SK-N-SH treated with all-trans-retinoic acid at 6 μM for 48 hours (cell line): ENCODE data around the gene SRCAP.

ENCODE experiments used
- ATAC-seq: fragments of 200-7000 bp; cut with Tn5 transposase; 3 replicates; pipeline ENCODE4 v1.9.1; 2020; ENCODE audit warnings: mild to moderate bottlenecking, moderate library complexity
- ARNTL ChIP-seq: fragments of 450-650 bp; formaldehyde crosslinking; IDR thresholded peaks from 2 replicates; pipeline ENCODE4 v1.5.0; 2020; ENCODE audit warnings: low read depth, mild to moderate bottlenecking, moderate library complexity, borderline replicate concordance
- BACH2 ChIP-seq: fragments of 250-450 bp; sonication (Bioruptor Pico); IDR thresholded peaks from 2 replicates; pipeline ENCODE4 v1.9.0; 2021; ENCODE audit warnings: mild to moderate bottlenecking, borderline replicate concordance
- CSDC2 ChIP-seq: fragments of 250-450 bp; sonication (Bioruptor Pico); IDR thresholded peaks from 2 replicates; pipeline ENCODE4 v1.5.0; 2020; ENCODE audit warnings: mild to moderate bottlenecking, moderate library complexity
- ESRRG ChIP-seq: fragments of 250-450 bp; sonication (Bioruptor Pico); IDR thresholded peaks from 2 replicates; pipeline ENCODE4 v1.6.1; 2021; ENCODE audit warnings: mild to moderate bottlenecking
- GLIS3 ChIP-seq: fragments of 250-450 bp; sonication (Bioruptor Pico); IDR thresholded peaks from 2 replicates; pipeline ENCODE4 v1.5.0; 2020; ENCODE audit warnings: mild to moderate bottlenecking, moderate library complexity
- OSR1 ChIP-seq: fragments of 250-450 bp; sonication (Bioruptor Pico); IDR thresholded peaks from 2 replicates; pipeline ENCODE4 v1.8.0; 2022; ENCODE audit warnings: moderate library complexity, mild to moderate bottlenecking, inconsistent platforms
- PATZ1 ChIP-seq: fragments of 250-450 bp; sonication (Bioruptor Pico); IDR thresholded peaks from 2 replicates; pipeline ENCODE4 v1.8.0; 2020; ENCODE audit warnings: mild to moderate bottlenecking, moderate library complexity, borderline replicate concordance
- PPARA ChIP-seq: fragments of 250-450 bp; sonication (Bioruptor Pico); IDR thresholded peaks from 2 replicates; pipeline ENCODE4 v1.5.0; 2020; ENCODE audit warnings: mild to moderate bottlenecking, borderline replicate concordance
- RARB ChIP-seq: fragments of 250-450 bp; sonication (Bioruptor Pico); IDR thresholded peaks from 2 replicates; pipeline ENCODE4 v1.8.0; 2021; ENCODE audit warnings: mild to moderate bottlenecking, moderate library complexity
- SNAI2 ChIP-seq: fragments of 250-450 bp; sonication (Bioruptor Pico); IDR thresholded peaks from 2 replicates; pipeline ENCODE4 v1.5.0; 2020; ENCODE audit warnings: mild to moderate bottlenecking, moderate library complexity
- TOX ChIP-seq: fragments of 250-450 bp; sonication (Bioruptor Pico); IDR thresholded peaks from 2 replicates; pipeline ENCODE4 v1.8.0; 2021; ENCODE audit warnings: mild to moderate bottlenecking, moderate library complexity, borderline replicate concordance
- ZC3H10 ChIP-seq: fragments of 250-450 bp; sonication (Bioruptor Pico); IDR thresholded peaks from 2 replicates; pipeline ENCODE4 v1.5.1; 2021; ENCODE audit warnings: mild to moderate bottlenecking, moderate library complexity
- ZFP3 ChIP-seq: fragments of 250-450 bp; sonication (Bioruptor Pico); IDR thresholded peaks from 2 replicates; pipeline ENCODE4 v1.5.0; 2020; ENCODE audit warnings: mild to moderate bottlenecking, moderate library complexity
- ZFP30 ChIP-seq: fragments of 450-650 bp; formaldehyde crosslinking; IDR thresholded peaks from 2 replicates; pipeline ENCODE4 v1.5.0; 2022; ENCODE audit warnings: mild to moderate bottlenecking, moderate library complexity
- ZNF565 ChIP-seq: fragments of 450-650 bp; formaldehyde crosslinking; conservative IDR thresholded peaks from 2 replicates; pipeline ENCODE4 v1.5.0; 2020; ENCODE audit warnings: low read depth, mild to moderate bottlenecking, moderate library complexity
- ZNF70 ChIP-seq: fragments of 450-650 bp; formaldehyde crosslinking; IDR thresholded peaks from 2 replicates; pipeline ENCODE4 v1.5.0; 2020; ENCODE audit warnings: mild to moderate bottlenecking, moderate library complexity
- ZNF8 ChIP-seq: fragments of 450-650 bp; formaldehyde crosslinking; IDR thresholded peaks from 2 replicates; pipeline ENCODE4 v1.5.0; 2020; ENCODE audit warnings: mild to moderate bottlenecking, moderate library complexity
- TF ChIP-seq, protein P1 (sequence below): fragments of 250-450 bp; sonication (Bioruptor Pico); IDR thresholded peaks from 2 replicates; pipeline ENCODE4 v1.5.0; 2020; ENCODE audit warnings: mild to moderate bottlenecking, moderate library complexity
- TF ChIP-seq, protein P2 (sequence below): fragments of 250-450 bp; sonication (Bioruptor Pico); IDR thresholded peaks from 2 replicates; pipeline ENCODE4 v1.5.1; 2021; ENCODE audit warnings: mild to moderate bottlenecking, moderate library complexity
- TF ChIP-seq, protein P3 (sequence below): fragments of 250-450 bp; sonication (Bioruptor Pico); IDR thresholded peaks from 2 replicates; pipeline ENCODE4 v1.5.1; 2020; ENCODE audit warnings: low read depth, mild to moderate bottlenecking, moderate library complexity
- TF ChIP-seq, protein P4 (sequence below): fragments of 250-450 bp; sonication (Bioruptor Pico); IDR thresholded peaks from 2 replicates; pipeline ENCODE4 v1.8.0; 2021; ENCODE audit warnings: low read depth, mild to moderate bottlenecking, moderate library complexity, borderline replicate concordance

Gene SRCAP

GRCh38 chr16:30764816-30765465 lies 66.0 kb downstream of the SRCAP start:
- TF ChIP-seq OSR1 (no peak), SNAI2 (CRISPR knock-in tag) (no peak), ZFP30 (CRISPR knock-in tag) (no peak), ZNF565 (CRISPR knock-in tag) (no peak), PPARA (no peak), ESRRG (CRISPR knock-in tag) (no peak), ZNF8 (no peak), ZC3H10 (no peak), ARNTL (no peak), ZNF70 (no peak), CSDC2 (CRISPR knock-in tag) (no peak), BACH2 (CRISPR knock-in tag) (no peak), ZFP3 (no peak), TOX (no peak)
- TF ChIP-seq, protein P1, sequence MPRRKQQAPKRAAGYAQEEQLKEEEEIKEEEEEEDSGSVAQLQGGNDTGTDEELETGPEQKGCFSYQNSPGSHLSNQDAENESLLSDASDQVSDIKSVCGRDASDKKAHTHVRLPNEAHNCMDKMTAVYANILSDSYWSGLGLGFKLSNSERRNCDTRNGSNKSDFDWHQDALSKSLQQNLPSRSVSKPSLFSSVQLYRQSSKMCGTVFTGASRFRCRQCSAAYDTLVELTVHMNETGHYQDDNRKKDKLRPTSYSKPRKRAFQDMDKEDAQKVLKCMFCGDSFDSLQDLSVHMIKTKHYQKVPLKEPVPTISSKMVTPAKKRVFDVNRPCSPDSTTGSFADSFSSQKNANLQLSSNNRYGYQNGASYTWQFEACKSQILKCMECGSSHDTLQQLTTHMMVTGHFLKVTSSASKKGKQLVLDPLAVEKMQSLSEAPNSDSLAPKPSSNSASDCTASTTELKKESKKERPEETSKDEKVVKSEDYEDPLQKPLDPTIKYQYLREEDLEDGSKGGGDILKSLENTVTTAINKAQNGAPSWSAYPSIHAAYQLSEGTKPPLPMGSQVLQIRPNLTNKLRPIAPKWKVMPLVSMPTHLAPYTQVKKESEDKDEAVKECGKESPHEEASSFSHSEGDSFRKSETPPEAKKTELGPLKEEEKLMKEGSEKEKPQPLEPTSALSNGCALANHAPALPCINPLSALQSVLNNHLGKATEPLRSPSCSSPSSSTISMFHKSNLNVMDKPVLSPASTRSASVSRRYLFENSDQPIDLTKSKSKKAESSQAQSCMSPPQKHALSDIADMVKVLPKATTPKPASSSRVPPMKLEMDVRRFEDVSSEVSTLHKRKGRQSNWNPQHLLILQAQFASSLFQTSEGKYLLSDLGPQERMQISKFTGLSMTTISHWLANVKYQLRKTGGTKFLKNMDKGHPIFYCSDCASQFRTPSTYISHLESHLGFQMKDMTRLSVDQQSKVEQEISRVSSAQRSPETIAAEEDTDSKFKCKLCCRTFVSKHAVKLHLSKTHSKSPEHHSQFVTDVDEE (CRISPR knock-in tag) = no peak
- TF ChIP-seq, protein P2, sequence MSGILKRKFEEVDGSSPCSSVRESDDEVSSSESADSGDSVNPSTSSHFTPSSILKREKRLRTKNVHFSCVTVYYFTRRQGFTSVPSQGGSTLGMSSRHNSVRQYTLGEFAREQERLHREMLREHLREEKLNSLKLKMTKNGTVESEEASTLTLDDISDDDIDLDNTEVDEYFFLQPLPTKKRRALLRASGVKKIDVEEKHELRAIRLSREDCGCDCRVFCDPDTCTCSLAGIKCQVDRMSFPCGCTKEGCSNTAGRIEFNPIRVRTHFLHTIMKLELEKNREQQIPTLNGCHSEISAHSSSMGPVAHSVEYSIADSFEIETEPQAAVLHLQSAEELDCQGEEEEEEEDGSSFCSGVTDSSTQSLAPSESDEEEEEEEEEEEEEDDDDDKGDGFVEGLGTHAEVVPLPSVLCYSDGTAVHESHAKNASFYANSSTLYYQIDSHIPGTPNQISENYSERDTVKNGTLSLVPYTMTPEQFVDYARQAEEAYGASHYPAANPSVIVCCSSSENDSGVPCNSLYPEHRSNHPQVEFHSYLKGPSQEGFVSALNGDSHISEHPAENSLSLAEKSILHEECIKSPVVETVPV (CRISPR knock-in tag) = no peak
- TF ChIP-seq, protein P3, sequence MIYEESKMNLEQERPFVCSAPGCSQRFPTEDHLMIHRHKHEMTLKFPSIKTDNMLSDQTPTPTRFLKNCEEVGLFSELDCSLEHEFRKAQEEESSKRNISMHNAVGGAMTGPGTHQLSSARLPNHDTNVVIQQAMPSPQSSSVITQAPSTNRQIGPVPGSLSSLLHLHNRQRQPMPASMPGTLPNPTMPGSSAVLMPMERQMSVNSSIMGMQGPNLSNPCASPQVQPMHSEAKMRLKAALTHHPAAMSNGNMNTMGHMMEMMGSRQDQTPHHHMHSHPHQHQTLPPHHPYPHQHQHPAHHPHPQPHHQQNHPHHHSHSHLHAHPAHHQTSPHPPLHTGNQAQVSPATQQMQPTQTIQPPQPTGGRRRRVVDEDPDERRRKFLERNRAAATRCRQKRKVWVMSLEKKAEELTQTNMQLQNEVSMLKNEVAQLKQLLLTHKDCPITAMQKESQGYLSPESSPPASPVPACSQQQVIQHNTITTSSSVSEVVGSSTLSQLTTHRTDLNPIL (CRISPR knock-in tag) = no peak
- TF ChIP-seq, protein P4, sequence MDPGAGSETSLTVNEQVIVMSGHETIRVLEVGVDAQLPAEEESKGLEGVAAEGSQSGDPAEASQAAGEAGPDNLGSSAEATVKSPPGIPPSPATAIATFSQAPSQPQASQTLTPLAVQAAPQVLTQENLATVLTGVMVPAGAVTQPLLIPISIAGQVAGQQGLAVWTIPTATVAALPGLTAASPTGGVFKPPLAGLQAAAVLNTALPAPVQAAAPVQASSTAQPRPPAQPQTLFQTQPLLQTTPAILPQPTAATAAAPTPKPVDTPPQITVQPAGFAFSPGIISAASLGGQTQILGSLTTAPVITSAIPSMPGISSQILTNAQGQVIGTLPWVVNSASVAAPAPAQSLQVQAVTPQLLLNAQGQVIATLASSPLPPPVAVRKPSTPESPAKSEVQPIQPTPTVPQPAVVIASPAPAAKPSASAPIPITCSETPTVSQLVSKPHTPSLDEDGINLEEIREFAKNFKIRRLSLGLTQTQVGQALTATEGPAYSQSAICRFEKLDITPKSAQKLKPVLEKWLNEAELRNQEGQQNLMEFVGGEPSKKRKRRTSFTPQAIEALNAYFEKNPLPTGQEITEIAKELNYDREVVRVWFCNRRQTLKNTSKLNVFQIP = no peak
- ATAC-seq = no peak

DNA sequence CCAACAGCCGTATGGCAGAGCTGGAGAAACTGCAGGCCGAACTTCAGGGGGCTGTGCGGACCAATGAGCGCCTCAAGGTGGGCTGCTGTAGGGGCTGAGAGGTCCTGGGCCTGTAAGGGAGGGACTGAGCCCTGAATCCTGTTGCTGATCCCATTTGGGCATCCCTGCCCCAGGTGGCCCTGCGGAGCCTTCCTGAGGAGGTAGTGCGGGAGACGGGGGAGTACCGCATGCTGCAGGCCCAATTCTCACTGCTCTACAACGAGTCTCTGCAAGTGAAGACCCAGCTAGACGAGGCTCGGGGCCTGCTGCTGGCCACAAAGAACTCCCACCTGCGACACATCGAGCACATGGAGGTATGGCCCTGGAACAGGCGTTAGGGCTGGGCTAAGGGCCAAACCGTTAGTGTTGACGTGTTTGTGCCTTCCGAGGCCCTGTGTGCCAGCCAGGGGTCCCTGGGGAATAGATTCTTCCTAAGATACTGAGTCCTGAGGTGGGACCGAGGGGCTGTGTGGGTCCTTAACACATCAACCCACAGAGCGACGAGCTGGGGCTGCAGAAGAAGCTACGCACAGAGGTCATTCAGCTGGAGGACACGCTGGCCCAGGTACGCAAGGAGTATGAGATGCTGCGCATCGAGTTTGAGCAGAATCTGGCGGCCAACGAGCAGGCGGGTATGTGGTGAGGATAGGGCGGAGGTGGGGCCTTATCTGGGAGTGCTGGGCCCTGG lies 67.4 kb downstream of the SRCAP start:
- TF ChIP-seq TOX = no peak
- TF ChIP-seq ZNF70 = no peak
- TF ChIP-seq, protein P2 (CRISPR knock-in tag) = no peak
- no peak for TF ChIP-seq ESRRG (CRISPR knock-in tag)
- no peak for TF ChIP-seq PATZ1 (CRISPR knock-in tag)
- TF ChIP-seq, protein P3 (CRISPR knock-in tag) = no peak
- TF ChIP-seq ARNTL = no peak
- TF ChIP-seq GLIS3 (CRISPR knock-in tag) = no peak
- TF ChIP-seq RARB (CRISPR knock-in tag) = no peak
- no peak for TF ChIP-seq BACH2 (CRISPR knock-in tag)
- TF ChIP-seq ZFP3 = no peak
- TF ChIP-seq, protein P1 (CRISPR knock-in tag) = no peak
- no peak for TF ChIP-seq OSR1
- TF ChIP-seq, all 23 proteins: peak for 0
- ATAC-seq = no peak
